ENCODE data around the gene ADGRG3.

DNA sequence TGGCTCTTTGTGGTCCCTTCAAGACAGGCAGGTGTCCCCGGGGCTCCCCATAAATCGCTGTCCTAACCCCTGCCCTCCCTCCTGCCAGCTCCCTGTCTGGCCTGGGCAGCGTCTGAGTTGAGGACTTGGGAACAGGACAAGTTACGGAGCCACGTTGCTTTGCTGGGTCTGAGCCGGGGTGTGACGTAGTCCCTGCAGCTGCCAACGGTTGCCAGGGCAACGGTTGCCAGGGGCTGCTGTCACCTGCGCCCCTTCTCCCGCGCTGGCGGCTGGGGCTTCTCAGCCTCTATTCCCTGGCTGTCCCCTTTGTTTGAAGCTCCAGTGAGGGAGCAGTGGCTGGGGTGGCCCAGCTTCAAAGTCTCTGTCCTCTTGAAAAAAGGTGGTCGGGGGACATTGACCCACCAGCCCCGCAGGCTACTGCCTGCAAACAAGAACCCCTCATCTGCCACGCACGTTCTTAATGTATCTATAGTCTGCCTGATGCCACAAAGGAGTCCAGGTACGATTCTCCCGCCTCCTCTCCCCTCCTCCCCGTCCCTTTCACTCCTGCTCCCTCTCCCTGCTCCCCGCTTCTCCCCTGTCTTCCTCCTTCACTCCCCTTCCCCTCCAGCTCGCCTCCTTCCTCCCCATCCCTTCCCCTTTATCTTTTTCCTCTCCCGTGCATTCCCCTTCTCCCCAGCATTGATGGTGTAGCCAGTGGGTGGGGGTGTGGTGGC is 28.8 kb upstream of the ADGRG3 start:
- TF ChIP-seq, protein P1, sequence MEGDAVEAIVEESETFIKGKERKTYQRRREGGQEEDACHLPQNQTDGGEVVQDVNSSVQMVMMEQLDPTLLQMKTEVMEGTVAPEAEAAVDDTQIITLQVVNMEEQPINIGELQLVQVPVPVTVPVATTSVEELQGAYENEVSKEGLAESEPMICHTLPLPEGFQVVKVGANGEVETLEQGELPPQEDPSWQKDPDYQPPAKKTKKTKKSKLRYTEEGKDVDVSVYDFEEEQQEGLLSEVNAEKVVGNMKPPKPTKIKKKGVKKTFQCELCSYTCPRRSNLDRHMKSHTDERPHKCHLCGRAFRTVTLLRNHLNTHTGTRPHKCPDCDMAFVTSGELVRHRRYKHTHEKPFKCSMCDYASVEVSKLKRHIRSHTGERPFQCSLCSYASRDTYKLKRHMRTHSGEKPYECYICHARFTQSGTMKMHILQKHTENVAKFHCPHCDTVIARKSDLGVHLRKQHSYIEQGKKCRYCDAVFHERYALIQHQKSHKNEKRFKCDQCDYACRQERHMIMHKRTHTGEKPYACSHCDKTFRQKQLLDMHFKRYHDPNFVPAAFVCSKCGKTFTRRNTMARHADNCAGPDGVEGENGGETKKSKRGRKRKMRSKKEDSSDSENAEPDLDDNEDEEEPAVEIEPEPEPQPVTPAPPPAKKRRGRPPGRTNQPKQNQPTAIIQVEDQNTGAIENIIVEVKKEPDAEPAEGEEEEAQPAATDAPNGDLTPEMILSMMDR (IDR thresholded peaks at IDR 0.05; ENCODE audit: insufficient read depth, low read depth, low read length) = no peak
- no peak for TF ChIP-seq EZH2 (IDR thresholded peaks at IDR 0.05; ENCODE audit: insufficient read depth, low read length)
